Left renal pelvis (tissue), 4 donors: ENCODE measurements around the gene PARP9. TPM values are rescaled to one million over a fixed set of nuclear protein-coding genes. Genes with fewer than 3 reads are reported as not detected.
"Not testable (repeated sequence)": the region's sequence is repeated elsewhere in the genome, so short reads cannot be mapped to it uniquely, and the experiment has no call there.

Source experiments
- DNase-seq, 4 donors: peaks; one replicate each; pipeline ENCODE4 v3.0.0-alpha.2; 2013; ENCODE audit warnings: low read depth in 4 of 4, low spot score in 3 of 4
- polyA plus RNA-seq, 4 donors: library from polyadenylated mRNA; unstranded; fragments of 120-200 nt; gene quantifications; one replicate each; pipeline ENCODE4 v1.2.1, GENCODE V29; 2013; ENCODE audit not compliant: insufficient read length in 4 of 4

The PARP9 gene
- polyA plus RNA-seq, 4 donors: 13.3 to 17.0 (median 15.5) TPM

GRCh38 chr3:122577409-122578031 lies 13.4 kb upstream of the PARP9 start, which contains the start of gene PARP15:
TSS of gene PARP15 (plus strand) at chr3:122577650. CDS start at chr3:122577668, 18 bp downstream.
- no peak for DNase-seq

GRCh38 chr3:122576174-122576940 lies 12.3 kb upstream of the PARP9 start:
- DNase-seq: no peak

GRCh38 chr3:122572940-122573412 lies 8.9 kb upstream of the PARP9 start:
- no peak for DNase-seq

- no peak for DNase-seq
Observed at GRCh38 chr3:122568755-122569154, 4.7 kb upstream of the PARP9 start.

GRCh38 chr3:122568131-122568530 lies 4.0 kb upstream of the PARP9 start:
- DNase-seq: not testable (repeated sequence)

- DNase-seq: no peak
Observed at GRCh38 chr3:122563717-122564025, 429 bp downstream of the PARP9 start.

GRCh38 chr3:122562923-122563716 lies 980 bp downstream of the PARP9 start:
- DNase-seq: no peak

GRCh38 chr3:122560680-122561079 lies 3.4 kb downstream of the PARP9 start:
- peak in 3 of 4 donors; percentile 31 to 63 (median 53) for DNase-seq

- DNase-seq: no peak
Observed at GRCh38 chr3:122559906-122560305, 4.2 kb downstream of the PARP9 start.

- DNase-seq: no peak
Observed at GRCh38 chr3:122558605-122559004, 5.5 kb downstream of the PARP9 start.

- DNase-seq: no peak
Observed at GRCh38 chr3:122557356-122557755, 6.7 kb downstream of the PARP9 start.

GRCh38 chr3:122555275-122556071 lies 8.6 kb downstream of the PARP9 start:
- no peak for DNase-seq

- no peak for DNase-seq
Observed at GRCh38 chr3:122553171-122553570, 10.9 kb downstream of the PARP9 start.

- no peak for DNase-seq
Observed at GRCh38 chr3:122548619-122549018, 15.5 kb downstream of the PARP9 start.

- DNase-seq: no peak
Observed at GRCh38 chr3:122548076-122548475, 16.0 kb downstream of the PARP9 start.

GRCh38 chr3:122546151-122546550 lies 17.9 kb downstream of the PARP9 start:
- DNase-seq: no peak

- no peak for DNase-seq
Observed at GRCh38 chr3:122538956-122539490, 25.1 kb downstream of the PARP9 start.

GRCh38 chr3:122536632-122537001 lies 27.5 kb downstream of the PARP9 start:
- no peak for DNase-seq

GRCh38 chr3:122535964-122536631 lies 28.0 kb downstream of the PARP9 start:
- DNase-seq: no peak

GRCh38 chr3:122533931-122534334 lies 30.2 kb downstream of the PARP9 start:
- DNase-seq: no peak
